GM19240 (cell line): ENCODE results near the gene PDE4D.
"Not testable (repeated sequence)": the region's sequence is repeated elsewhere in the genome, so short reads cannot be mapped to it uniquely, and the experiment has no call there.

Experiments
- DNase-seq: peaks from one replicate; pipeline ENCODE4 v3.0.0; 2011; ENCODE audit warnings: low spot score; ENCODE audit not compliant: insufficient read length

The PDE4D gene

DNA sequence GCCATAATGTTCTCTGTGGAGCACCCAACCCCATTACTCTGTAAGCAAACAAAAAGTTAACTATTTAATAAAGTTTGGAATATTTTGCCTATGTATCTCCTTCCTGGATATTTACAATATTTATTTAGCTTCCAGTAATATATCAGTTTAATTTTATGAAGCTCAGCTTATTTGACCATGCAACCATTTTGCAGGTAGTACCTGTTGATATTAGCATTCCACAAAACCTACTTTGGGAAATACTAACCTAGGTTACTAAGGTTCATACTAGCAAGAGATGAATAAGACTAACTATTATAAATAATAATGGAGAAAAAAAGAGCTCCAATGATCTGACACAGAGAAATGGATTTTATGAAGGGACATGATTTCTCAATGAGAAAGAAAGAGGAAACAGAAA, 506.4 kb downstream of the PDE4D start:
- no peak for DNase-seq

DNA sequence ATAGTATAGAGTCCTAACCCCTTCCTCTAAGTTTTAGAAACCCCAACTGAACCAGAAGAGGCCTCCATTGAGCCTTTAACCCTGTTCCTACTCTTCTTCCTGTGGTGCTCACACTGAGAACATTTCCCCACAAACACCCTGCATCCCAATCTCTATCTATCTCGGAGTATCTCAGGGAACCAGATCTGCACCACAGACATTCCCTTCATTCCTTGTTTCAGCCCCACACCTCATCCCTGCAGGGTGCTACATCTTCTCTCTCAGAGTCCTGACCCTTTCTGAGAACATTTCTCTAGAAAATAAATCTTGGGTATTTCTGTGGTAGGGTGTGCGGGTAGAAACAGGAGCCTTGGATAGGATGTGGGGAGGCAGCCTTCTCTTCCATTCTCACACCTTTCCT, 507.8 kb downstream of the PDE4D start:
- no peak for DNase-seq

DNA sequence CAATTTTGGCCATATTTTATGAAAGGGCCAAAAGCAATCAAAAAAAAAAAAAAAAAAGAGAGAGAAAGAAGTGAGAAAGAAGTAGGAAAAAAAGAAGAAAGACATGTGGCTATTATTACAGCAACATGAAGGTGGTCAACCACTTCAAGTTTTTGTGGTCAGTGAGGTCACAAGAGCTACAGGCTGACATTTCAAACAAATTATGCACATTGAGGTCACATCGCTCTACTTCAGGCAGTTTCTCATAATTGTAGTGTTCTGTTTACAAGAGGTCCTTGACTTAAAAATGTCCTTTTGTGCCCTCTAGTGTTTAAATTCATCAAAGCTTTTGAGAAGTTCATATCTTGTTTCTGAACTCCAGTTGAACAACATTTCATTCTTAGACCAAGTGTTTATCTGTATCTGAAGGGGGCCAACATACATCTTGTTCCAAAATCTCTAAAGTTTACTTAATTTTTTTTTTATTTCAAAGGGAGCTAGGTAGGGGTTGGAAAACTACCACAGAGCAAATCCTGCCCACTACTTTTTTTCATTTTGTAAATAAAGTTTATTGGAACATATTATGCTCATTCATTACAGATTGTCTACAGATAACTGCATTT, 513.1 kb downstream of the PDE4D start:
- DNase-seq = peak; percentile 14

DNA sequence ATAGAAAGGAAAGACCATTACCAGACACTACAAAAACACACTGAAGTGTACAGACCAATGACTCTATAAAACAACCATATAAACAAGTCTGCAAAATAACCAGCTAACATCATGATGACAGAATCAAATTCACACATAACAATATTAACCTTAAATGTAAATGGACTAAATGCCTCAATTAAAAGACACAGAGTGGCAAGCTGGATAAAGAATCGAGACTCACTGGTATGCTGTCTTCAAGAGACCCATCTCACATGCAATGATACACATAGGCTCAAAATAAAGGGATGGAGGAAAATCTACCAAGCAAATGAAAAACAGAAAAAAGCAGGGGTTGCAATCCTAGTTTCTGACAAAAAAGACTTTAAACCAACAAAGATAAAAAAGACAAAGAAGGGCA, 519.5 kb downstream of the PDE4D start:
- not testable (repeated sequence) for DNase-seq

DNA sequence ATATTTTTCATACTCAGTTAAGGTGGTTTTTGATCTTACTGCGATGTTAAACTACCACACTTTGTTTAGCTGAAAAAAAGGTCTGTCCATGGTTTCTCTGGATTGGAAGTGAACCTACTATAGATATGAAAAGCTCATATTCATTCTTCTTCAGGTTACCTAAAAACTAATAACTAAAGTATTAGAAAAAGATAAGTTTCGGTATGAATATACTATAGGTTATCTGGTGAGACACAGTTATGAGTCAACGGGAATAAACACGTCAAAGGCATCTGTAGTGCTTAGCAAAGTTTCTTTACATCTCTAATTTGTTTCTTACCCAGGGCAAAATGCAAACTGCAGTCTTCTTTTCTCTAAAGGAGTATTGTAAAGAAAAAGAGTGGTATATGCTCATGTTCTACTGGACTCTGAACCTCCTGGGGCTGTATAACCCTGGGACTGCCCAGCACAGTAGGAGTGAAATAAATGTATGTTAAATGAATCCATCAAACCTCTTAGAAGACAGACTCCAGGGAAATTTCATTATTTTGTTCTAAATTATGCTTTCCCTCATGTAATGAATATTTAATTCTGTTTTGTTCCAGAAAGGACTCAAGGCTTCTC, 521.9 kb downstream of the PDE4D start:
- no peak for DNase-seq

DNA sequence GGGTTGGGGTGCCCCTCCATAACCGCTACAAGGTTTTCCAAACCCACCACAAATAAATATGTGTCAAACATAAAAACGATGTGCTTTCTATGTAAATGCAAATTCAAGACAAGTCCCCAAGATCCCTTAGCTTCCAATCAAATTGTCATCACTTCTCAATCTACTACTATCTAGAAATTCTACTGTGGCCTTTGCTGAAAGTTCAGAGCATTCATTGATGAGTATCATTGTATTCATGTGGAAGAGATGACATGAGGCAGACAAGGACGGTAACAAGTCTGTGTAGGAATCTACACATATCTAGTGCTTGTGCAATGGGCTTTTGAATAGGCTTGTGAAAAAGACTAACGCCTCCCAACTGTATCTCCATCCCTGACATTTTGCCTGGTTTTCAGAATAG, 524.6 kb downstream of the PDE4D start:
- no peak for DNase-seq

DNA sequence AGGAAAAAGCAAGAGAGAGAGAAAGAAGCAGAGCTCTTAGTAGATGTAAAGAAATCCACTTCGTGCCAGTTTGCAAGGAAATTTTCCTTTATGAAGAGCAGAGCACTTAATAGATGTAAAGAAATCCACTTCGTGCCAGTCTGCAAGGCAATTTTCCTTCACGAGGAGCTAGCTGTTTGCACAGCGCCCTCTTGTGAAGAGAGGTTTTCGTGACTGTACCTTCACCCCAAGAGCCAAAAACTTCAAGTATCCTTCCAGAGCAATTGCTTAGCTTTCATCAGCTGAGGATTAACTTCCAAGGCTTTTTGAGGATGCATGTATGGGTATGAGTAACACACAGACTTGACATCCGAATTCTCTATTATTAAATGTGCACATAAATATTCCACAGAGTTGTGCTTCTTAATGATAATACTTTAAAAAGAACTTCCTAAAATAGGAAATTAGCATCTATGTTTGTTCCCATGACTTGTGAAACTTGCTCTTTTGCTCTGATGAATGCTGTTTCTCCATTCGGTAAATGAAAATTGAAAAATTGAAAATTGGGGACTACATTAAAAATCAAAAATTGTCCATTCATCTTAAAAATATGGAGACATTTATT, 525.6 kb downstream of the PDE4D start:
- DNase-seq = no peak

DNA sequence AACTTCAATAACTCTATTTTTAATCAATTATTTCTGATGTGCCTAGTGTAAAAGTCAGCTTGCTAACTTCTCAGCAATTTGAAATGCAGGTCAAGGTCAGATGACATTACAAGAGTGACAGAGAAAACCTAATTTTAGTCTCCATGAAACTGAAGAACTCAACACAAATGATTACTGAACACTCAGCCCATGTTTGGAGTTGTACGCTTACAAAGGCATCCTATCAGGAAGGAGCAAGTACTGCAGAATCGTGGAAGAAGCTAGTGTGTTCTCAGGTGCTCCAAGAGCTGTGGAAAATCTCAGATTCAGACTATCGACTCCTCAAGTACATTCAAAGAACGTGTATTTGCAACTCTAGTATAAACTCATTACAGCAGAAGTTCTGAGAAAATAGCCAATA, 526.7 kb downstream of the PDE4D start:
- no peak for DNase-seq

DNA sequence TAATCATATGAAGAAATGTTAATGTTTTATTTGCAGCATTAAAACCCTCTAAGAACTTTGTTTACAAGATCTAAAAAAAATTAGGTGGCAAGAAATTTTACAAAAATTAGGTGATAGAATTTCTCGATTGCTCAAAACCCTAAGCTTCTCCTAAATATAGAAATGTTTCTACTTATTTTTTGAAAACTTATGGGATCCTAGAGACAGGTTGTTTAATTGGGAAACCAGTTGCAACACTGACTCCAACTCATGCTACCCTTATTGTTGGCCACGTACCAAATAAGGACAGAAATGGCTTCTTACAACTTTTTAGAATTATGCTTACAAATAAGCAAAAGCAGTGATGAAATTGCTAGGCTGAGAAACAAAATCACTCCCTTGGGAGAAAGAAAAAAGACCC, 531.1 kb downstream of the PDE4D start:
- no peak for DNase-seq

DNA sequence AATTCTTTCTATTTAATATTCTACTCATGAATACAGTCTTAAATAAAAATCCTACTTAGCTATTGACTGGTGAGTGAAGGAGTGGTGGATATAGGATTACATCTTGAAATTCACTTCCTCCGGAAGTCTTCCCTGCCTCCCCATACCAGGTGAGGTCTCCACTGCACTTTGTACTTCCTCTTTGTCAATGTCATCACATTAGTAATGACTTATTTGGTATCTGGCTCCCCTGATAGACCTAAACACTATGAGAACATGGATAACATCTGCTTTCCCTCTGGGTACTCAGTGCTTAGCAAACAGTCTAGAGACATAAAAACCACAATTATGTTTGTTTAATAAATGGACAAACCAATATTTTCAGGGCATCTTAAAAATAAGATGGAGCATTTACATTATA, 532.1 kb downstream of the PDE4D start:
- DNase-seq = no peak

DNA sequence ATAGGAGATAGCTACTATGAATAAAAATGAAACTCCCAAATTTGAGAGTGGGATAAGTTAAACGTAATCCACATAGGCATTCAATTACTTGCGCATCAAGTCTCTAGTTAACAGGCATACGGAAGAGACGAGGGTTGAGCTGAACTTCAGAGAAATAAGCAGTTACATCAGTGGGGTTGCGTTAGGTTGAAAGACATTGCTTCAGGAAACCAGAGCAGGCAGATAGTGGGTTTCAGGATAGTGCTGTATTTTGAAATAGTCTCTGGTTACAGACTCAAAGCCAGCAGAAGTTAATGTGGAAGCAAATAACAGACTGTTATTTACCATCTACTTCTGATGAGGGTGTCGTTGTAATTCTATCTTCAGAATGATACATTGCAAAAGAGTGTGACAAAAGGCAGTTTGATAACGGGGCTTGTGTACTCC, 533.4 kb downstream of the PDE4D start:
- DNase-seq = no peak

DNA sequence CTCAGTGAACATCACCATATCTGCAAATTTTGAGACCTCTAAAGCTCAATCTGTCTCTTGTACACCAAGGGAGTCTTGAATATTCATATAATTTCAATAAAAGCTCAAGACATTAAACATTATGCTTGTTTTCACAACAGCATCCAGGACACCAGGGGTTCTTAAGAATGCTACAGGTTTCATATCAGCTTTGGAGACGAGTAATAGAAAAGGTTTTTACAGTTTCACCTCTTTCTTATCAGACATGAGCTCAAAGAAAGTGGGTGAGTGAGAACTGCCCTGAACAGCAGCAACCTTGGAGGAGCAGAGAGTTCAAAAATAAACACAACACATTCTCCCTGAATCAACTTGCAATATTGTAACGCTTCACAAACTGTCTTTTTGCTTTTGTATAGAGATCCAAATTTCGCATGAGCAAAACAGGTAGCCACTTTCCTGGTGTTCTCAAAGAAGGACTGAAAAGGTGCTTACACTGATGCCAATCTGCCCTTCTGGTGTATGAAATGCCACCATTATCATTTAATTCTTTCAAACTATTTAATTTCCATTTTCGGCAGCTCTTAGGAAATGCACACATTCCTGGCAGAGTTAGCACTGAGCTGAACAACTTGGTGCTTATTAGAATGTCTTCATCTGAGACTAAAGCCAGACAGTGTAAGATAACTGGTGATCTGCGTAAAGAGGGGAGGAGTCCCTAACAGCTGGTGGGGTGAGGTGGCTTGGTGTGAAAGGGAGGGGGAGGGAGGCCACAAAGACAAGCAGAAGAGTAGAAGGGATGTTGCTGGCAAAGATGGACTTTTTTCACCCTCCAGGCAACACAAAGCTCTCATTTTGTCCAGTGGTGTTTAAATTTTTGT, 535.3 kb downstream of the PDE4D start:
- DNase-seq = no peak

DNA sequence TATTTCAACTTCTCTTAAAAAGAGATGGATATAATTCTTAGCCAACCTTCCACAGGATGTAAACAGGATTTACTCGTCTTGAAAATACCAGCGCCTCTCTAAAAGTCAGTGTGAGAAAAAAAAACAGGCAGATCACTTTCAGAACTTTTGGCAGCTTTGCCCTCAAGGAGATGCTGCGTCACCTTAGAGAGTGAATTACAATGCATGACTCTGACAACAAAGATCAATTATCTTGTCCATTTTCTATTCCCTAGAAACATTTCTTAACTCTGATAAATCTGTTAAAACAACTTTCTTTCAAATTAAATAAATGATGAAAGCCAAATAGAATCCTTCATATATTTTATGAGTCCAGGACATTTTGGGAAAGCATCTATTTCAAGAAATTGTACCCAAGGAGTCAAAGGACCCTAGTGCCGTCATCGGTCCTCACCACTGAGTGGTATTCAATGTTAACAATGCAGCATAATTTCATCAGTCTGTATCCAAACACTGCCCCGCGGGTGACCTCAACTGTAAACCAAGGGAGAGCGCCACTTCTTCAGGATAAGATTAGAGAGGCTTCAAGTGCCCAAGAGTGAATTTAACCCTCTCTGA, 536.0 kb downstream of the PDE4D start:
- DNase-seq = no peak

DNA sequence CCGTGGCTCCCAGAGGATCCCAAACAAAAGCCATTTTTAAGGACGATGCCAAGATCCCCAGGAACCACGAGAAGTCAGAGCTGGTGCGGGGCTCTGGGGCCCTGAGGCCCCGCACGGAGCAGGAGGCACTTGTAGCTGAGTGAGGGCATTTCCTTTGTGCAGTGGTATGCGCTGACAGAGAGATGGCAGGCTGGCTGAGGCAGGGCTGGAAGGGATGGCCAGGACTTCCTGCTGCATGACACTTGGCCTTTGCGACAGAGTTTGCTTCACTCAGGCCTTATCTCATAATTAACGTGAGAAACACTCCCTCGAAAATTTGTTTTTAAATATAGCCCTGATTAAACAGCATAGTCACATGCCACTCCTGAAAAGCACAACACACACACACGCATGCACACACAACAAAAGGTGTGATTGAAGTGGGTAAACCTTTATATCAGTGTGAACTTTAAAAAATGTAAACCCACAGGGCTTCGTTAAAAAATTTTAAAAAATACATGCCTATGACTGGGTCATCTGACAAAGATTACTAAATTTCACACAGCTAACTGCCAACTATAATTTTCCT, 536.6 kb downstream of the PDE4D start:
- no peak for DNase-seq

DNA sequence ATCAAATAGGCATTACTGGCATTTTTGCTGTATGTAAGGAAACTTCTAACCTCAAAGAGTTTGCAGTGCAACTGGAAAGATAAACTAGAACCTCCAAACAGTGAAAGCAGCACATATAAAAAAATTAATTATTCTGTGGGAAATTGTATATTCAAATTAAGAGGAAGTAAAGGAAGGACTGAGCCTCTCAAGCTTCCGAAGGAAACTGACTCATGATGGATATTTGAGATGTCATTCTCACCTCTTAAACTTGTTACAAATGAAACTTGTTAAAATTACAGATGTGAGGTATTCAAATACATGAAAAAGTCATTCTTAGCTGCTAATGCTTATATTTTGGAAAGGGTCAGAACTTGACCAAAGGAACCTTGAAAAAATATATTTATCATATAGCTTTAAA, 538.7 kb downstream of the PDE4D start:
- DNase-seq = no peak

DNA sequence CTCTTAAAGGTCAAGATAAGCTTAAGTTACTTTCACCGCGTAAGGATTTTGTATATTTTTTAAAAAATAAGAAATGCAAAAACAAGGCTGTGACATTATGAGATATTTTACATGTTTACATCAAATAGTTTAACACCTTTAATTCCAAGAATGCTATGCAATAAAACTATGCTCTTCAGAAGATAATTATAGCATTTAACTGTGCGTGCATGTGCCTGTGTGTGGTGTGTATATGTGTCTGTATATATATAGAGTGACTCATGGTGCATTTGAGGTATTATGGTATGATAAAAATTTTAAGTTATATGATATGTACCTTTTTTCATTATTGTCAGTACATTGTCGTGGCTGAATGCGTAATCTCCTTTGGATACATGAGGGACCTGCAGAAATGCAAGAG, 539.3 kb downstream of the PDE4D start:
- DNase-seq = no peak

DNA sequence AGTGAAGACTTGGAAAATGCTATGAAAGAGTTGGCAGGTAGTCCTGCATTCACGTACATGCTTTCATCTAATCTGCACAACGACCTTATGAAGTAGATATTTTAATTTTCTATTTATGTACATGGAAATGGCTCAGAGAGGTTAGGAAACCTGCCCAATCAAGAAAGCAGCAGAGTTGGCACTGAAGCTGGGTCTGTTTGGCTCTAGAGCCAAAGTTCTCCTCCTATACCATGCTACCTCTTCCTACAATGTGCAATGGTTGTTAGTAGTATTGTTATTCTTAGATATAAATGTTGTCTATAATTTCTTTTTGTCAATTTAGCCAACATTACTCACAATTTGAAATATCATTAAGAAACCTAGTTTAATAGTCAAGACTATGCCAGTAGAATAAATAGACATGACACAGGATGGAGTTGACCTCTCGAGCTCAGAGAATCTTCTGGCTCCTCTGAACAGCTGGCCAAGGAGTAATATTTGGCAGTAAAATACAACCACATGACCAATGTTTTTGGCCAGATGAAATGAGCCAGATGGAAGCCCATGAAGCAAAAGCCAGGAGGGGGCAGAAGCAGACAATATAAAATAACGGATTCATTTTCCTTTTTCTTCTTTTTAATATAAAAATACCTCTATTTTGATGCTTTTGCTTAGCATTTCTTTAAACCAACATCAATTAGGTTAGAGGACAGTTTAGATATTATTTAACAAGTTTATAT, 542.3 kb downstream of the PDE4D start:
- DNase-seq = no peak

DNA sequence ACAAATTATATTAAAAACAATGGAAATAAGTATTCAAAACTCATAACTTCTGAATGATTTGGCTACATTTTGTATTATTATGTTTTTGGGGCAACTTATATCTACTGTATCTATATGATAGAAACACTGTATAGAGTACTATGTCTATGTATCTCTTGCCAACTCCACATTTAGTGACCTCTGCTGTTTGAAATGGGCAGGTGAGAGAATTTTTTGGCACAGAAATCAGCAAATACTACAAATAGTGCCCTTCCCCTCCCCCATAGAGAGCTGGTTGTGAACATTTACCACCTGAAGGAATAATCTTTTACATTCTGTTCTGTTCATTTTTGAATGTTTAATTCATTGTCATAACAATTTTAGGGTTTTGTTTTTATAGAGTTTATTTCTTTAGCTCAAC, 545.3 kb downstream of the PDE4D start:
- no peak for DNase-seq

DNA sequence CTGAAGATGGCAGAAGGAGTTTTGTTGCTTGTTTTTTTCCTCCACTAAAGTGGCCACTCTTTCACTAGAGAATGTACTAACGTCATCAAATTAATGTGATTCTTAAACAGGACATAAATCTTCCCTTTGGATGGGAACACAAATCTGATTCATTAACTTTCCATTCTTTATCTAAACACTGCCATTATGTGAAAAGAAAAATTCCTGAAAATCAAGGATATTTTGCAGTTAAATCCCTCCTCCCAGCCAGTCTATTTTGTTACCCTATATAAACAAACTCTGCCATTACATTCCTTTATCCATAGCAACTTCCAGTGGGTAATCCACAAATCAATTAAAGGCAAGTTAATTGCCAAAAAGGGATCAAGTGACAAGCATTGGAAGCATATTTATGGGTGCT, 546.5 kb downstream of the PDE4D start:
- DNase-seq = no peak

DNA sequence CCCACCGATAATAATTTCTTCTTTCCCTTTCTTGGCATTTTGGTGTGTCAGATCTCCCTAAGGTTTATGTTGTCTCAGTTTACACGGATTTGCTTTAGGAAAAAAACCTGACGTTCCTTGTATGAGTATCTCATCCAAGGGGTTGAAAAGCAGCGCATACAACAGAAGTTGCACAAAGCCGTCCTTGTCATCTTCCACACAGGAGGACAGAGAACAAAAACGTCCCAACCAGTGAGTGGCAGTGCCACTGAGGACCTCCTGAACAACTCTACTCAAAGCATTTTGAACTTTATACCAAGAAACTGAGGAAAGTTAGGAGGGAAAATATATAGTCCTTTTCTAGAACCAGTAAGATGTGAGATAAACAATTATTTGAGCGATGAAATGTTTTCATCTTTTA, 547.0 kb downstream of the PDE4D start:
- DNase-seq = no peak

DNA sequence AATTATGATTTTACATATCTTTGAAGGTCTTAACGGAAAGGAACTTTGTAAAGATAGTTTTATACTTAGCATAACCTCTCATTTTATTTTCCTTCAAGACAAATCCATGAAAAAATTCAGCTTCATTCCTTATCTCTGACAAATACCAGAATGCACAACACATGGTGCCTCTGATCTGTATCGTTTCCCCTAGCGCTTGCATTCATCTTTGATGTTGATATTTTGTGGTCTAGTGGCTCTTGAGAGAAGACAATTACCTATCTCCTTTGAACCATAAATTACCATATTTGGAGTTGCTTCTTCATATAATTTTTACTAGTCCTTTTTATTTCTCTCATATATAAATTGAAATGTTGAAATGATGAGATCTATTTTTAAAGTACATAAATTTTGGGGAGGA, 551.3 kb downstream of the PDE4D start:
- no peak for DNase-seq
